Activated CD4-positive, alpha-beta T cell treated with anti-CD3 and anti-CD28 coated beads, Interleukin-2, amount 10 ng/mL, durations not matched to agents 7 days and 5 days (primary cell): ENCODE data around the gene SLCO2B1. TPM values are rescaled to one million over a fixed set of nuclear protein-coding genes. Genes with fewer than 3 reads are reported as not detected.

Experiments
- CTCF ChIA-PET: fragments of 350-600 bp; sonication (Branson Sonifier 250); formaldehyde crosslinking; loops from one replicate; lab custom pipeline; 2021; ENCODE audit warnings: antibody characterized with exemption; lab: Charles Lee
- POLR2A ChIA-PET: fragments of 350-600 bp; sonication (Branson Sonifier 250); formaldehyde crosslinking; loops from one replicate; lab custom pipeline; 2021; ENCODE audit warnings: antibody characterized with exemption; lab: Charles Lee
- DNase-seq: peaks from one replicate; pipeline ENCODE4 v3.0.0-alpha.2; 2020
- H3K27ac Mint-ChIP-seq: one replicate; pipeline ENCODE4 v1.8.0; 2021; ENCODE audit warnings: mild to moderate bottlenecking, moderate library complexity, mixed read lengths
- H3K27me3 Mint-ChIP-seq: one replicate; pipeline ENCODE4 v1.8.0; 2021; ENCODE audit warnings: mixed read lengths
- H3K36me3 Mint-ChIP-seq: one replicate; pipeline ENCODE4 v1.8.0; 2021; ENCODE audit warnings: low read depth, mixed read lengths
- H3K4me1 Mint-ChIP-seq: one replicate; pipeline ENCODE4 v1.8.0; 2021; ENCODE audit warnings: mixed read lengths
- H3K4me3 Mint-ChIP-seq: one replicate; pipeline ENCODE4 v1.8.0; 2021; ENCODE audit warnings: mild to moderate bottlenecking, moderate library complexity, mixed read lengths
- H3K9me3 Mint-ChIP-seq: one replicate; pipeline ENCODE4 v1.8.0; 2021; ENCODE audit warnings: mixed read lengths
- total RNA-seq, 2 experiments: library from RNA; stranded (reverse); gene quantifications; one replicate each; pipeline ENCODE4 v1.2.3, GENCODE V29; 2021

The SLCO2B1 gene
- total RNA-seq, 2 experiments from 2014 or later: 0.37 TPM; not detected in 1

- Mint-ChIP-seq H3K27ac (no peak overlapping the region), H3K4me3 (no peak overlapping the region), H3K36me3 (no peaks in the 10 kb centered on the region), H3K27me3 (peaks cover 22% of the 10 kb centered on the region), H3K4me1 (no peaks in the 10 kb centered on the region), H3K9me3 (no peaks in the 10 kb centered on the region)
- ChIA-PET POLR2A (interaction anchor here (0.7 kb wide), 1 partner anchor 113 kb away, joined by 6 read pairs; no protein-coding TSS in a partner anchor), CTCF (interaction anchor here (0.7 to 2.4 kb wide), 3 partner anchors 9 to 130 kb away, joined by 3 to 8 read pairs (median 5); no protein-coding TSS in a partner anchor)
- DNase-seq: no peak
Measured at GRCh38 chr11:75132080-75132479, 18.8 kb upstream of the SLCO2B1 start.

DNA sequence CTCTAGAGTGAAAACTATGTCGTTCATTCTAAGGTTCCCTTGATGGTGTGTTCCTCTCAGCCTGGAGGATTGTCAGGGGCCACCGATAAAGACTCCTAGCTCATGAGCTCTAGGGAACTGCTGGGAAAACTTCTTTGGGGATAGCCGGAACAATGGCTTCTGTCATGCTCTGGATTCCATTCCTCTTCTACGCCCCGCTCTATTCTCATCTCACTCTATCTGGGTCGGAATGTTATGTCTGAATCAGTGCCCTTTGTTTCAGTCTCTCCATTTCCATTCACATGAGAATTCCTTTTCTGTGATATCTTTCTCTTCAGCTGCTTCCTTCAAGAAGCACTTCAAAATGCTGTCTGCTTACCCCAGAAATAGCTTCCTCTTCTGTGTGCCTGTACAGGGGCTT is 16.9 kb upstream of the SLCO2B1 start:
- H3K27ac Mint-ChIP-seq: no peak overlapping the region
- POLR2A ChIA-PET: no interaction called here
- no peaks in the 10 kb centered on the region for H3K36me3 Mint-ChIP-seq

DNA sequence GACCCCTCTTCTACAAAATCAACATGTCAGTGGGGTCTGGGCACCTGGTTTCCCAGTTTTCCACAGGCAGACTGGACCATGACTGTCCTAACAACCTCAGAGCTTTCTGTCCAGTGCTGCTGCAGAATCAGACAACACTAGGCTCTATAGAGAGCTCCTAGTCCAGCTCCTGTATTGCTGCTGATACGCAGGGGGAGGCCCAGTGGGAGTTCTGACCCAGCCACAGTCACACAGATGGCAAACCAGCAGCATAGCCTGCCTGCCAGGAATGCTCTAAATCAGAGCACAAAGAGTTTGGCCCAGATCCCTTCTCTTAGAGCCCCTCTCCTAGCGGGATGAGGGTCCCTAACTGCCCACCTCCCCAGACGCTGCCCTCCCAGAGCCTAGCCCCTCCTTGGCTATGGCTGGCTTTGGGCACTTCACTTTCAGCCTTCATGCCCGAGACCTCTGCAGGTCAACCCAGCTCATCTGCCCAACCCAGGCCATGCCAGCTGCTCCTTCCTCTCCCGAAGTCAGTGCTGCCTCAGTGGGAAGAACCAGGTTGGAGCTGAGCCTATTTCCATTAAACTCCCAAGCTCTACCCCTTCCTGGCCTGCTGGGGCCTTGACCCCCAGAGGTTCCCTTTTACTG is 15.8 kb upstream of the SLCO2B1 start:
- Mint-ChIP-seq H3K36me3 (no peaks in the 10 kb centered on the region), H3K9me3 (no peaks in the 10 kb centered on the region), H3K4me1 (no peaks in the 10 kb centered on the region), H3K27ac (no peak overlapping the region), H3K27me3 (peaks cover 18% of the 10 kb centered on the region), H3K4me3 (no peak overlapping the region)
- POLR2A ChIA-PET: no interaction called here
- no peak for DNase-seq
- CTCF ChIA-PET: interaction anchor here (1.0 to 2.8 kb wide), 7 partner anchors 8 to 117 kb away, joined by 3 to 12 read pairs (median 4); partner anchors contain the start of gene TPBGL

More for the DNA sequence above, 16.9 kb upstream of the SLCO2B1 start:
- peaks cover 22% of the 10 kb centered on the region for H3K27me3 Mint-ChIP-seq
- CTCF ChIA-PET: interaction anchor here (2.1 to 2.8 kb wide), 4 partner anchors 9 to 118 kb away, joined by 5 to 12 read pairs (median 9); partner anchors contain the start of gene TPBGL
- H3K4me3 Mint-ChIP-seq: no peak overlapping the region
- no peak for DNase-seq
- no peaks in the 10 kb centered on the region for H3K9me3 Mint-ChIP-seq
- H3K4me1 Mint-ChIP-seq: no peaks in the 10 kb centered on the region

DNA sequence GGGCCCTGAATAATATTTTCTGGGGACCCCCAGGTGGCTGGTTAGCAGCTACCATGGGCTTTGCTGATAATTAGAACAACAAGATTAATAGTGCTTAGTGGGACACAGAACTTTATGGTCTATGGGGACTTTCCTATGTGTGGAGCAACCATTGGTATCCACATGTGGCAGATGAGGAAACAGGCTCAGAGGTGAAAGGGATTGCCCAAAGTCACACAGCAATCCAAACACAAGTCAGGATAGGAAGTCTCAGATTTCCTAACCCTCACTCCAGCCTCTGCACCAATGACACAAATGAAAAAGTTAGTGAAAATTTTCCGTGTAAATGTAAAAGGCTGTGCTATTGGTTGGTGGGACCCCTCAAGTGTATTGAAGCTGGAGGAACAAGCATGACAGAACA is 15.3 kb upstream of the SLCO2B1 start:
- peaks cover 18% of the 10 kb centered on the region for H3K27me3 Mint-ChIP-seq
- no peaks in the 10 kb centered on the region for H3K9me3 Mint-ChIP-seq
- DNase-seq: no peak
- no peak overlapping the region for H3K4me3 Mint-ChIP-seq
- no peaks in the 10 kb centered on the region for H3K36me3 Mint-ChIP-seq
- ChIA-PET CTCF (interaction anchor here (1.0 to 2.8 kb wide), 5 partner anchors 8 to 113 kb away, joined by 3 to 10 read pairs (median 4); no protein-coding TSS in a partner anchor), POLR2A (no interaction called here)
- peaks cover 3% of the 10 kb centered on the region for H3K4me1 Mint-ChIP-seq
- no peak overlapping the region for H3K27ac Mint-ChIP-seq

DNA sequence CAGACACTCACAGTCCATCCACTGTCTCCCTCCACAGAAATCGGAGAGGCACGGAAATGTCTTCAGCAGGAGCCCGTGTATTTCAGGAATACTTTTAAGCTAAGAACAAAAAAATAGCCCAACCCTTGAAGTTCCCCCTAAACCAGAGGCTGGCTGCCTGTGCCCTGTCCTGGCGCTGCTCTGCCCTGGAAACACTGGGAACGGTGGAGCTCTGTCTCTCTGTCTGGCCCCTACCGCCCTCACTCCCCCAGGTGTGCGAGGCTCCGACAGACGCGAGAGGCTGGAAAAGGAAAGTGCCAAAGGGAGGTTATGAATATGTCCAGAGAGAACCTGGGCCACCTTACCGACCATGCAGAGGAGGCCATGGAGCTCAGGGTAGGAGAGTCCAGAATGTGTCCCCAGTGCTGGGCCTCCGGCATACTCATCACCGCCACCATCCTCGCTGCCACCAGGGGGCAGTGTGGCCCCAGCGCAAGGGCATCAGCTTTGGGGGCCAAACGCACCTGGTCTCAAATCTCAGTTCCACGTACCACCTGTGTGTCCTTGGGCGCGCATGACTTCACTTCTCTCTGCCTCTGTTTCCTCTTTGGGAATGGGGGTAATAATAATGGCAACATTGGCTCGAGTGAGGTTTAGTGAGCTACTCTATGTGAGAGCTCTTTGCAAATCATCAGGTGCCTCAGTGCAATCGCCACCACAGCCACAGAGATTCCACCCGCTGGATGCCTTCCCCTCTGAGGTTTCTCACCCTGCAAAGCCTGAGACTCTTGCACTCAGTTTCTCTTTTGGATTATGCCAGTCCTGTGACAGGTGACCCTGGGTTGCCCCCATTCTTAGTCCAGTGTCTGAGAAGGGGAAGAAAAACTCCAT is 10.4 kb upstream of the SLCO2B1 start:
- peaks cover 44% of the 10 kb centered on the region for H3K4me1 Mint-ChIP-seq
- peak; percentile 79 for DNase-seq
- no peaks in the 10 kb centered on the region for H3K36me3 Mint-ChIP-seq
- H3K4me3 Mint-ChIP-seq: no peak overlapping the region
- POLR2A ChIA-PET: interaction anchor here (1.7 kb wide), 1 partner anchor 64 kb away, joined by 6 read pairs; no protein-coding TSS in a partner anchor
- no peak overlapping the region for H3K27ac Mint-ChIP-seq
- CTCF ChIA-PET: interaction anchor here (0.5 to 11.4 kb wide), 35 partner anchors 9 to 228 kb away, joined by 3 to 155 read pairs (median 4); partner anchors contain the start of genes SLCO2B1 and TPBGL
- H3K27me3 Mint-ChIP-seq: peaks cover 8% of the 10 kb centered on the region
- no peaks in the 10 kb centered on the region for H3K9me3 Mint-ChIP-seq

DNA sequence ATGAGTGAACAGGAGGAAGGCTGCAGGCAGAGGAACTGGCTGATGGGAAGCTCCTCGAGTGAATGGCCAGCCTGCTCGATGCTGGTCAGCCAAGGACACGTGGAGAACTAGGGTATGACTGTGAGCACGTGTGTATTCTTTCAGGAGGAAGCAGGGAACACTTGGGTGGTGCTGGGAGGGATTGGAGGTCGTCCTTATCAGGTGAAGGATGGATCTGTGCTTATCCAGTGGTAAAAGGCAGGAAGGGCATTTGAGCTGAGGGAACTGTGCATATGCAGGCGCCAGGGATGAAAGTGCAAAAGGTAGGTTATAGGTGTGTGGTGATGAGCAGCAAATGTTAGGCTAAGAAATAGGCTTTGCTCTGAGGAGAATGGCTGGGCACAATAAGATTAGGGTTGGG is 9.7 kb upstream of the SLCO2B1 start:
- CTCF ChIA-PET: interaction anchor here (0.6 to 11.4 kb wide), 31 partner anchors 9 to 211 kb away, joined by 3 to 155 read pairs (median 4); partner anchors contain the start of genes SLCO2B1 and TPBGL
- Mint-ChIP-seq H3K9me3 (no peaks in the 10 kb centered on the region), H3K27ac (peak overlapping the region; percentile 50), H3K27me3 (peaks cover 9% of the 10 kb centered on the region), H3K4me1 (peaks cover 45% of the 10 kb centered on the region), H3K36me3 (no peaks in the 10 kb centered on the region), H3K4me3 (no peak overlapping the region)
- POLR2A ChIA-PET: interaction anchor here (1.7 kb wide), 1 partner anchor 64 kb away, joined by 6 read pairs; no protein-coding TSS in a partner anchor
- DNase-seq: no peak

DNA sequence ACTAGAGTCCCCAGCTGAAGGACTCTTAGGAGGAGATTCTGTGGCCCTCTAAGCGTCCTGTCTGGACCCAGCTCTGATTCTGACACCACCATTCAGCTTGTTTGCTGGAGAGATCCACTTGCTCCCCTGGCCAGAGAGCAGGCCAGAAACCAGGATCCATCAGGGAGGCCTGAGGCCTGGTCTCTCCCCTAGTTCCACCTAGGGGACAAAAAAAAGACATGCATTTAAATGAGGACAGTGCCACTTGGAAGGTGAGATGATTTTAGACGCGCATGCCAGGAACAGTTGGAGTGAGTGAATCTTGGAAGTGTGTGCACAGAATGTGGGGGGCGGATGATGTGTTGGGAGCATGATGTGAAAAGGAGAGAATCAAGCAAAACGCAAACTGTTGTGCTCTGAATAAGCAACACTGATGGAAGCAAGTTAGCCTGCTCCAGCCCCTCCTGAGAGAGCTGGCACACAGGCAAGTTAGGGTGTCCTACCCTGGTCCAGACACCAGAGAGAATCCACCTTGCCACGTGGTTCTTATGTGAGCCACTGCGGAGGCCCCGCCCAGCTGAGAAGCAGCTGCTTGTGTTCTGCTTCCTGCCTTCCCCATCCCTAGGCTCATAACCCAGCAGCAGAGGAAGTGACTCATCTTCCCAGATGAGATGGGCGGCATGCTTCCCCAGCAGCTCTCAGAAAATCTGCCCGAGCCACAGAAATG is 8.0 kb upstream of the SLCO2B1 start:
- Mint-ChIP-seq H3K27me3 (peaks cover 8% of the 10 kb centered on the region), H3K27ac (peak overlapping the region; percentile 85), H3K36me3 (no peaks in the 10 kb centered on the region), H3K9me3 (no peaks in the 10 kb centered on the region), H3K4me1 (peaks cover 45% of the 10 kb centered on the region), H3K4me3 (peak overlapping the region; percentile 33)
- DNase-seq: peak; percentile 82
- ChIA-PET POLR2A (no interaction called here), CTCF (interaction anchor here (0.6 to 11.4 kb wide), 17 partner anchors 8 to 1712 kb away, joined by 3 to 155 read pairs (median 5); partner anchors contain the start of gene TPBGL)

- Mint-ChIP-seq H3K4me3 (peak overlapping the region; percentile 33), H3K9me3 (no peaks in the 10 kb centered on the region), H3K27me3 (peaks cover 3% of the 10 kb centered on the region), H3K27ac (peak overlapping the region; percentile 85), H3K4me1 (peaks cover 49% of the 10 kb centered on the region), H3K36me3 (no peaks in the 10 kb centered on the region)
- POLR2A ChIA-PET: no interaction called here
- DNase-seq: no peak
- CTCF ChIA-PET: interaction anchor here (0.6 to 11.4 kb wide), 16 partner anchors 8 to 1297 kb away, joined by 3 to 155 read pairs (median 5); partner anchors contain the start of gene TPBGL
Measured at GRCh38 chr11:75143420-75143731, 7.5 kb upstream of the SLCO2B1 start.

GRCh38 chr11:75144716-75145014 is 6.2 kb upstream of the SLCO2B1 start:
- CTCF ChIA-PET: interaction anchor here (0.5 to 11.4 kb wide), 8 partner anchors 12 to 388 kb away, joined by 3 to 155 read pairs (median 42); partner anchors contain the start of gene TPBGL
- Mint-ChIP-seq H3K27me3 (peaks cover 3% of the 10 kb centered on the region), H3K27ac (no peak overlapping the region), H3K36me3 (no peaks in the 10 kb centered on the region), H3K9me3 (no peaks in the 10 kb centered on the region), H3K4me3 (no peak overlapping the region), H3K4me1 (peaks cover 51% of the 10 kb centered on the region)
- POLR2A ChIA-PET: no interaction called here
- no peak for DNase-seq

DNA sequence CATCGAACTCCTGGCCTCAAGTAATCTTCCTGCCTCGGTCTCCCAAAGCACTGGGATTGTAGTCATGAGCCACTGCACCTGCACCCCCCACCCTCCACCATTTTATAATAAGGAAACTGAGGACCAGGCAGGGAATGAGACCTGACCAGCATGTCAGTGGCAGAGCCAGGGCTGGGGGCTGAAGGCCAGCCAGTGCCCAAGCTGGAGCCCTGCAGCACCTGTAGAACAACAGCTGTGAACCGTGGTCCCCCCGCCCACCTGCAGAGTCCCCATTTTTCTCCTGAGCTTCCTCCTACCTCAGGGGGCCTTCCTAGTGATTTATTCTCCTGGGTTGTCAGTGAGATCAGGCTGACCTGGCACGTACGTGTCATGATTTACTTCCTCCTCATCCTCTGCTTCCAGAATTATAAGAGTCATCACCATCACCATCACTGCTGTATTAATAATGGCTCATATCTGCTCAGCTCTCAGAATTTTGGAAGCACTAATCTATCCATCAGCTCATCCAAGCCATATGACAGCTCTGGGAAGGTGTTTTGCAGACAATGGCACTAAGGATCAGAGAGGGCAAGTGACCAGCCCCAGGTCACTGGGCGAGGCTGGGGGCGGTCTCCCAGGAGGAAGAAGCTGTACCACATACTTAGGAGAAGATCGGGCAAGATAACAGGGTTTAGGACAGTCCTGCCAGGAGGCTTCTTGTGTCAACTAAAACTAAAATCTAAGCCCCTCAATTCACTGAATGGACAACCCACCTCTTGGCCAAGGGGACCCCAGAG is 5.5 kb upstream of the SLCO2B1 start:
- Mint-ChIP-seq H3K4me1 (peaks cover 50% of the 10 kb centered on the region), H3K9me3 (no peaks in the 10 kb centered on the region), H3K27ac (no peak overlapping the region), H3K4me3 (no peak overlapping the region), H3K27me3 (peaks cover 3% of the 10 kb centered on the region), H3K36me3 (no peaks in the 10 kb centered on the region)
- POLR2A ChIA-PET: no interaction called here
- CTCF ChIA-PET: interaction anchor here (1.0 to 11.4 kb wide), 10 partner anchors 8 to 130 kb away, joined by 3 to 155 read pairs (median 7); partner anchors contain the start of gene TPBGL
- DNase-seq: no peak

DNA sequence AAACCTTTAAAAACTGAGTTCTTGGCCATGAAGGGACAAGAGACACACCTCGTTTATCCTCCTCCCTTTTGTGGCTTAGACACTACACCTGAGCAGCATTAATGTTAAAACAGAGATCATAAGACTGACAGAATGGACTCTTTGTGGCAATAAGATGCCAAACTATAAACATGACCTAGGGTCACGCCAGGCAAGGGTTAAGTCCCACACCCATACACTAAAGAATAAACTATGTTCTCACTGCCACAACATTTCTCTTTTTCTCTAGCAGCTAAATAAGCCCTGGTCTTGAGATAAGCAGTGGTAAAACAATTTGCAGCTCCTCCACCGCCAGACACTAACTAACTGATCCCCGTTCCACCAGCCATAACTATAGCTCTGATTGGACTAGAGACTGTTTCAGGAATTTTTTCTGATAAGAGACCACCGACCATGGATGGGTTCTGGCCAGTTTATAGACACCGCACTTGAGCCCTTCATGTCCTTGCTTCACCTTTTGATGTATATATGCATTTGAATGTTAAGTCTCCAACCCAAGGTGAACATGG is 4.9 kb upstream of the SLCO2B1 start:
- Mint-ChIP-seq H3K27ac (no peak overlapping the region), H3K4me3 (no peak overlapping the region), H3K9me3 (no peaks in the 10 kb centered on the region), H3K4me1 (peaks cover 47% of the 10 kb centered on the region), H3K36me3 (no peaks in the 10 kb centered on the region), H3K27me3 (peaks cover 8% of the 10 kb centered on the region)
- DNase-seq: no peak
- POLR2A ChIA-PET: no interaction called here
- CTCF ChIA-PET: interaction anchor here (1.0 to 11.4 kb wide), 12 partner anchors 9 to 129 kb away, joined by 3 to 155 read pairs (median 7); partner anchors contain the start of gene TPBGL
